HG03460 (cell line): ENCODE results near the gene LCAT.

Experiments used
- ATAC-seq: cut with Tn5 transposase; IDR thresholded peaks from one replicate; pipeline ENCODE4 v1.9.1; 2021; ENCODE audit not compliant: unreplicated experiment

The LCAT gene

GRCh38 chr16:67968400-67969253 lies 24.7 kb upstream of the LCAT start, which contains the start of gene SLC12A4:
Gene SLC12A4, minus strand, starts transcription at chr16:67968637. Its CDS starts 84 bp downstream, at chr16:67968553.
- ATAC-seq, result peak; percentile 73

- ATAC-seq, result peak; percentile 11
Measured at GRCh38 chr16:67967958-67968399, 24.1 kb upstream of the LCAT start.

GRCh38 chr16:67967183-67967957 lies 23.4 kb upstream of the LCAT start:
- peak; percentile 2 for ATAC-seq

GRCh38 chr16:67966549-67967182 lies 22.7 kb upstream of the LCAT start:
- ATAC-seq, result no peak

- ATAC-seq, result no peak
Measured at GRCh38 chr16:67965668-67966548, 22.0 kb upstream of the LCAT start.

GRCh38 chr16:67964477-67965131 lies 20.7 kb upstream of the LCAT start:
- no peak for ATAC-seq

- ATAC-seq, result no peak
Measured at GRCh38 chr16:67963662-67964321, 19.9 kb upstream of the LCAT start.

GRCh38 chr16:67963292-67963661 lies 19.4 kb upstream of the LCAT start:
- ATAC-seq, result no peak

GRCh38 chr16:67962135-67962534 lies 18.2 kb upstream of the LCAT start:
- no peak for ATAC-seq

GRCh38 chr16:67961551-67961957 lies 17.6 kb upstream of the LCAT start:
- no peak for ATAC-seq

- no peak for ATAC-seq
Measured at GRCh38 chr16:67959536-67960329, 15.8 kb upstream of the LCAT start.

GRCh38 chr16:67957622-67958021 lies 13.7 kb upstream of the LCAT start:
- ATAC-seq, result no peak

GRCh38 chr16:67954421-67955196 lies 10.7 kb upstream of the LCAT start:
- ATAC-seq, result no peak

GRCh38 chr16:67953641-67954375 lies 9.9 kb upstream of the LCAT start:
- no peak for ATAC-seq

GRCh38 chr16:67951485-67951884 lies 7.6 kb upstream of the LCAT start:
- no peak for ATAC-seq

- no peak for ATAC-seq
Measured at GRCh38 chr16:67950335-67950843, 6.5 kb upstream of the LCAT start.

- ATAC-seq, result no peak
Measured at GRCh38 chr16:67949645-67950044, 5.7 kb upstream of the LCAT start.
